Head of caudate nucleus (tissue), 42 donors: ENCODE results near the gene CLIC3.

Source experiments
- DNase-seq, 42 donors: peaks; one replicate each; pipeline versions ENCODE4 v3.0.0 to v3.0.0-alpha.2; 2020 to 2021; ENCODE audit warnings: mixed read lengths in 7 of 42
- intact Hi-C: fragments of 100-400 bp; cut with DNase I; formaldehyde crosslinking; loops from one replicate; pipeline ENCODE4 v1.15.0; 2022

The CLIC3 gene

GRCh38 chr9:136975644-136976043, 20.7 kb downstream of the CLIC3 start:
- intact Hi-C loops = loop anchor here (5.0 kb wide), 1 partner anchor 33 kb away; the partner anchor contains the start of gene FBXW5
- peak; percentile 67 to 95 (median 88) for DNase-seq

GRCh38 chr9:136974817-136975535, 21.4 kb downstream of the CLIC3 start:
- no peak for DNase-seq
- intact Hi-C loops = loop anchor here (5.0 kb wide), 1 partner anchor 33 kb away; the partner anchor contains the start of gene FBXW5

GRCh38 chr9:136973618-136974617, 22.4 kb downstream of the CLIC3 start:
- intact Hi-C loops = no loop called here
- DNase-seq = no peak

- DNase-seq = no peak
- intact Hi-C loops = no loop called here
These were observed 23.6 kb downstream of the CLIC3 start for GRCh38 chr9:136972743-136973142.

GRCh38 chr9:136972335-136972734, 24.0 kb downstream of the CLIC3 start:
- intact Hi-C loops = no loop called here
- DNase-seq = no peak

GRCh38 chr9:136971746-136972145, 24.6 kb downstream of the CLIC3 start:
- intact Hi-C loops = no loop called here
- no peak for DNase-seq

GRCh38 chr9:136970361-136970760, 26.0 kb downstream of the CLIC3 start:
- intact Hi-C loops = no loop called here

GRCh38 chr9:136969774-136970173, 26.6 kb downstream of the CLIC3 start:
- no peak for DNase-seq
- intact Hi-C loops = no loop called here

More at GRCh38 chr9:136970361-136970760, 26.0 kb downstream of the CLIC3 start:
- no peak for DNase-seq

GRCh38 chr9:136969150-136969549, 27.2 kb downstream of the CLIC3 start:
- DNase-seq = no peak
- intact Hi-C loops = no loop called here

- DNase-seq = no peak
- intact Hi-C loops = no loop called here
These were observed 27.8 kb downstream of the CLIC3 start for GRCh38 chr9:136968333-136969127.

- intact Hi-C loops = no loop called here
- peak in 41 of 42 donors; percentile 49 to 91 (median 77) for DNase-seq
These were observed 30.4 kb downstream of the CLIC3 start for GRCh38 chr9:136965771-136966484.

GRCh38 chr9:136964833-136965422, 31.4 kb downstream of the CLIC3 start:
- DNase-seq = no peak
- intact Hi-C loops = no loop called here

- intact Hi-C loops = no loop called here
- no peak for DNase-seq
These were observed 32.1 kb downstream of the CLIC3 start for GRCh38 chr9:136964171-136964689.

GRCh38 chr9:136963751-136964150, 32.6 kb downstream of the CLIC3 start:
- intact Hi-C loops = no loop called here
- no peak for DNase-seq

GRCh38 chr9:136963341-136963740, 33.0 kb downstream of the CLIC3 start:
- intact Hi-C loops = no loop called here
- DNase-seq = peak in 4 of 42 donors; percentile 37 to 68 (median 49)

- intact Hi-C loops = no loop called here
- DNase-seq = no peak
These were observed 33.6 kb downstream of the CLIC3 start for GRCh38 chr9:136962701-136963248.

GRCh38 chr9:136962163-136962562, 34.2 kb downstream of the CLIC3 start:
- intact Hi-C loops = no loop called here
- DNase-seq = no peak
